Inflammatory macrophage treated with lipopolysaccharide for 4 hours (primary cell): ENCODE data around the gene VAMP4.

Experiments
- DNase-seq: peaks from one replicate; pipeline ENCODE4 v3.0.0-alpha.2; 2020

The VAMP4 gene

DNA sequence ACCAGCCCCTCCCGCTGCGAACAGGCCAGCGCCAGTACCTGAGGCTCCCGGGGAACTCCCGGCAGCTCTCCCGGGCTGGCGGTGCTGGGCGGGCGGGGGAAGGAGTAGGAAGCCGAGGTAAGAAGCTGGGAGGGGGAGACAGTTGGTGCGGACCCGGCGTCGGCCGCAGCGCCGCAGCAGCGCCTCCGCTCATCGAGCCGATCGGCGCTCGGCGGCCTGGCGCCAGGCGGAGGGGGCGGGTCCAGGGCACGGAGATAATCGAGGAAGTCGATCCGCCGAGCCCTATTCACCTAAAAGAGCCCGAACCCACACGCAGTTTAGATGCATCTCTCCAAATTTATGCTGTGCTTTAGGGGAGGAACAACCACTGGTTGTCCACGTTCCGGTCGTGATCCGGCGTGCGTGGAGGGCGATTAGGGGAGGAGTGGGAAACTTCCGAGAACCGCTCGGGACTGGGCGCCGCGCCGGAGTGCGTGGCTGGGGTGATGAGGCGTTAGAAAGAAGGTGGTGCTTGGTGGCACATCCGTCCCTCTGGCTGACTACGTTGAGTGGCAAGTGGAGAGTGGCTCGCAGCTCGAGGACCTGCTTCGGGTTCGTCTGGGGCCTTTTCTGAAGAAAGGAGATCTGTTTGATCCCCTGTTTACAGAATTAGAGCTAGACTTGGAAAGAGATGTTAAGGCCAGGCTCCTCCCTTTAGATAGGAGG, at the start of gene VAMP4:
Gene VAMP4 (minus strand): TSS at position 194 of the 705 bp plus-strand sequence. CDS start 3,651 bp downstream, outside the sequence.
- peak; percentile 83 for DNase-seq

- no peak for DNase-seq
Observed at GRCh38 chr1:171790318-171790717, 48.5 kb upstream of the VAMP4 start.

GRCh38 chr1:171788696-171789095, 46.8 kb upstream of the VAMP4 start:
- DNase-seq, result no peak

GRCh38 chr1:171787686-171788480, 46.0 kb upstream of the VAMP4 start:
- no peak for DNase-seq

DNA sequence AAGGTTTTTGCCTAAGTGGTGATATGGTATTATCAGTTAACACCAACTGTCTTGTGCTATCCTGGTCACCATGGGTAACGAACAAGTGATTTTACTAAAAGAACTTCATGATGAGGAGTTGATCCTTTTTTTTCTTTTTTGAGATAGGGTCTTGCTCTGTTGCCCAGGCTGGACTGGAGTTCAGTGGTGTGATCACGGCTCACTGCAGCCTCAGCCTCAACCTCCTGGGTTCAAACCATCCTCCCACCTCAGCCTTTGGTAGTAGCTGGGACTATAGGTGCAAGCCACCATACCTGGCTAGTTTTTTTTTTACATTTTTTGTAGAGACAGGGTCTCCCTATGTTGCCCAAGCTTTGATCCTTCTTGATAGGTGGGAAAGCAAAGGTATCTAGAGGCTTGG, 44.7 kb upstream of the VAMP4 start:
- DNase-seq, result no peak

DNA sequence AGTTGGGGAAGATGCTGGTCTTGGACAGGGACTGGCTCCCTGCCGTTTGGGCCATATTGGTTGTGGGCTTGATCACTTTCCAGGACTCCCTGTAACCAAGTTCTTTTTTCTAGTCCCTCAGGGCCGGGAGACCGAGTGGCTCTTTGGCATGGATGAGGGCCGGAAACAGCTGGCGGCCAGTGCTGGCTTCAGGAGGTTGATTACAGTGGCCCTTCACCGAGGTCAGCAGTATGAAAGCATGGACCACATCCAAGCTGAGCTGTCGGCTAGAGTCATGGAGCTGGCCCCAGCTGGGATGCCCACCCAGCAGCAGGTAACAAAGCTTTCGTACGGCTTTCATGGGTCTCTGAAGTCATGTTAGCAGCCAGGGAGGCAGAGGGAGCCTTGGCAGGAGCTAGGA, 43.9 kb upstream of the VAMP4 start:
- DNase-seq, result no peak

DNA sequence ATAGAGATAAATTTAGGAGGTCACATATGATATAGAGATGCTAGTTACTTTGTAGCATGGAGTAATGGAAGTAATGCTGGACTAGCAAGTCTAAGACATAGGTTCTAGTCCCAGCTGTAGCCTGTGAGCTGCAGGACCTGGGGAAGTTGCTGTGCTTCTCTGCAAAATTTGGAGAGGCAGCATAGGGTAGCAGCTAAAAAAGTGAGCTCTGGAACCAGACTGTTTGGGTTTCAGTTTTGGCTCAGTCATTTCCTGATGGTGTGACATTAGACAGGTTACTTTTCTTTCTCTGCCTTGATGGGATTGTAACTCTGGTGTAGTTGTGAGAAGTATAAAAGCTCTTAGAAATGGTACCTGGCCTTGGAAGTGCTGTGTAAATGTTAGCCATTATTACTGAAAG, 42.9 kb upstream of the VAMP4 start:
- DNase-seq, result no peak

DNA sequence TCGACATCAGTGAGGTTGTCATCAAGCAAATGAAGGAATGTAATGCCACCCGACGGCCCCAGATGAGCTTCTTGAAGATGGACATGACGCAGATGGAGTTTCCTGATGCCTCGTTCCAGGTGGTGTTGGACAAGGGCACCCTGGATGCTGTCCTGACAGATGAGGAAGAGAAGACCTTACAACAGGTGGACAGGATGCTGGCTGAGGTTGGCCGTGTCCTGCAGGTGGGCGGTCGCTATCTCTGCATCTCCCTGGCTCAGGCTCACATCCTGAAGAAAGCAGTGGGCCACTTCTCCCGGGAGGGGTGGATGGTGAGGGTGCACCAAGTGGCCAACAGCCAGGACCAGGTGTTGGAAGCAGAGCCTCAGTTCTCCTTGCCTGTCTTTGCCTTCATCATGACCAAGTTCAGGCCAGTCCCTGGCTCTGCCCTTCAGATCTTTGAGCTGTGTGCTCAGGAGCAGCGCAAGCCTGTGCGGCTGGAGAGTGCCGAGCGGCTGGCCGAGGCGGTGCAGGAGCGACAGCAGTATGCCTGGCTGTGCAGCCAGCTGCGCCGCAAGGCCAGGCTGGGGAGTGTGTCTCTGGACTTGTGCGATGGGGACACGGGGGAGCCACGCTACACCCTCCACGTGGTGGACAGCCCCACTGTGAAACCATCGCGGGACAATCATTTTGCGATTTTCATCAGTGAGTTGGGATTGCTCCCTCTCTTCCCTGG, 42.1 kb upstream of the VAMP4 start:
- DNase-seq, result no peak

- DNase-seq, result peak; percentile 99
Observed at GRCh38 chr1:171781176-171781875, 39.5 kb upstream of the VAMP4 start, which contains the start of gene METTL13. Gene METTL13 (plus strand): TSS chr1:171781660. CDS start chr1:171781968, 308 bp downstream.

DNA sequence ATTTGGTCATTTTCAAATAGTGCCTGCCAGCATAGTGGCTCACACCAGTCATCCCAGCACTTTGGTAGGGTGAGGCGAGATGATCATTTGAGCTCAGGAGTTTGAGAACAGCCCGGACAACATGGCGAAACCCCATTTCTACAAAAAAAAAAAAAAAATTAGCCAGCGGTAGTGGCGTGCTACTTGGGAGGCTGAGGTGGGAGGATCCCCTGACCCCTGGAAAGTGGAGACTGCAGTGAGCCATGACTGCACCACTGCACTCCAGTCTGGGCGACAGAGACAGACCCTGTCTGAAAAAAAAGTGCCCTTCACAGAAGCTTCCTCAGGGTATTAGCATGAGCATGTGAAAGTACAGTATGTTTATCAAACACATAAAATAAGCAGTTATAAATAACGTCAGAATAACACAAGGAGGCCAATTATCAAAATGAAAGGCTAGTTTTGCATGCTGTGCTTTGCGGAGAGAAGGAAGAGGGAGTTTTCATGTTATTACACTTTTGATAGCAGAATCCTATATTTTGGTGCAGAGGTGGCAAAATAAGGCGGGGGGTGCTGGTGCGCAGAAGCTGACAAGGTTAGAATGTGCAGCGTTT, 38.8 kb upstream of the VAMP4 start:
- DNase-seq, result no peak

GRCh38 chr1:171772312-171772711, 30.4 kb upstream of the VAMP4 start:
- no peak for DNase-seq

DNA sequence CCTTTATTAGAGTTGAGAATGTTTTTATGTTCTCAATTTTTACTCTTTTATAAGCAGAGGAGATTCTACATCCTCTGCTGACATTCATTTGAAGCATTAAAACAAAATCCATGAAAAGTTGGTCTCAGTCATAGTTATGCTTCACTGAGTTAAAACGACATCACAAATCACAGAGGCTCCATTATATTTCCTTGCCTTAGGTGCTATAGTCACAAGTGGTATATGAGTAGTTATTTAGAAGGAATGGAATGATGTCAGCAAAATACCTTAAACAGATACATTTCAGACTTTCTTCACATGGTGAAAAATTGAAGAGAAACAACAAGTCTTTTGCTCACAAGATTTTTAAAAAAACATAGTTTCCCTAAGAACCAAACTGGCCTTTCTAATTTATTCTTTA, 27.9 kb upstream of the VAMP4 start:
- no peak for DNase-seq

GRCh38 chr1:171769171-171769570, 27.3 kb upstream of the VAMP4 start:
- no peak for DNase-seq

GRCh38 chr1:171763764-171764163, 21.9 kb upstream of the VAMP4 start:
- no peak for DNase-seq

- DNase-seq, result no peak
Observed at GRCh38 chr1:171762143-171762563, 20.3 kb upstream of the VAMP4 start.

GRCh38 chr1:171758011-171758410, 16.1 kb upstream of the VAMP4 start:
- DNase-seq, result no peak

DNA sequence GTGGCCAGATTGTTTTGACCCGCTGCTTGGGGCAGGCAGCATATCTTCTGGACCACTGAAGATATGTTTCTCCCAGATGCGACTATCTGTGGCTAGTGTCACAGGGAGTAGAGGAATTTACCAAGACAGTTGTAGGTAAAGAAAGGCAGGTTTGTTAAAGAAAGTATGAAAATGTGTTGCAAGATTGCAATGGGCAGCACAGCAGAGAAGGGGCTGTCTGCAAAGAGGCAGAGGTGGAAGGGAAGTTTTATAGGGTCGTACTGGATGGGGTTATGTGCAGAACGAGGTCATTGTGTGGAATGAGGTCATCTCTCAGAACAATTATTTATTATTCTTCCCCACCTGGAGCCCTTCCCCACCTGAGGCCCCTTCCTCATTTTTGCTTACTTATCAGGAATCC, 15.0 kb upstream of the VAMP4 start:
- DNase-seq, result no peak

GRCh38 chr1:171754971-171755370, 13.1 kb upstream of the VAMP4 start:
- no peak for DNase-seq

- no peak for DNase-seq
Observed at GRCh38 chr1:171754353-171754705, 12.5 kb upstream of the VAMP4 start.

DNA sequence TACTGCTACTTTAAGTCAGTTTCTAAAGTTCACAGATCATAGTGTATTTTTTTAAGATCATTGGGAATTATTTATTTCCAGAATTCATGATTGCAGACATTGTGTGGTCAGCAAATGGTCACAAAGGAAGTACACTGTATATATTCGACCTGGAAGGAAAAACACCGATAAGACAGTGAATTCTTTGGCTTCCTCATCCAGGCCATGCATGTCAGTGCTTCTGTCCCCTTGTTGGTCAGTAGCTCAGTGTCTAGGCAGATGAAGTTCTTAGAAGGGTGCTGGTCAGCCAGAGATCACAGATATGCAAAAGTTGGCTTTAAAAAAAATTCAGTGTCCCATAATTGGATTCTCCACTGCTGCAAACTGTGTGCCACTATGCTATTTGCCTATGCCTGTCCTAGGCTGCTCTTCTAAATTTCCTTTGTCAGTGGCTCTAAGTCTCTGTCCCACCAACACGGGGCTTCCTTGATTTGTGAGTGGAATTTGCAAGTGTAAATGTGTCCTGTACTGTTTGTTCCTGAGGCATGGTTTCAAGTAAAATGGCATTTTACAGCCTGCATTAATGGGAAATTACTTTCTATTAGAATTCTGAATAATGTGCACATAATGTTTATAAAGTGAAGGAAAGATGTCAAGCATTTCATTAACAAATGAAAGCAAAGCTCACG, 12.0 kb upstream of the VAMP4 start:
- no peak for DNase-seq

- no peak for DNase-seq
Observed at GRCh38 chr1:171753182-171753581, 11.3 kb upstream of the VAMP4 start.

DNA sequence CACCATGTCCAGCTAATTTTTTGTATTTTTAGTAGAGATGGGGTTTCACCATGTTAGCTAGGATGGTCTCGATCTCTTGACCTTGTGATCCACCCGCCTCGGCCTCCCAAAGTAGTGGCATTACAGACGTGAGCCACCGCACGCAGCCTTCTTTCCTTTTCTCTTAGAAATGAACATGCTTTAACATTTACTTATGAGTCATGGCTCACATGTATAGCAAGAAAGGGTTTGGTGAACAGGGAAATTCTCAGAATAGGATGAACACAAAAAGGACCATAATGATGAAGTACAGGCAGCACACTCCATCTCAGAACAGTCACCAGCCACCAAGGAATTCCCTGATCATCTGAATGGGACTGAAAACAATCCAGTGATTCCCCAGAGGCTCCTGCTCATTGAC, 9.4 kb upstream of the VAMP4 start:
- DNase-seq, result peak; percentile 30
